Measurements from ENCODE around the gene GSG1. TPM values are rescaled to one million over a fixed set of nuclear protein-coding genes. Genes with fewer than 3 reads are reported as not detected.

GSG1 gene
- total and polyA plus RNA-seq, 2 donors (not counting 3 experiments of a cell fraction or from before 2014, with no cell fraction given), result not detected

DNA sequence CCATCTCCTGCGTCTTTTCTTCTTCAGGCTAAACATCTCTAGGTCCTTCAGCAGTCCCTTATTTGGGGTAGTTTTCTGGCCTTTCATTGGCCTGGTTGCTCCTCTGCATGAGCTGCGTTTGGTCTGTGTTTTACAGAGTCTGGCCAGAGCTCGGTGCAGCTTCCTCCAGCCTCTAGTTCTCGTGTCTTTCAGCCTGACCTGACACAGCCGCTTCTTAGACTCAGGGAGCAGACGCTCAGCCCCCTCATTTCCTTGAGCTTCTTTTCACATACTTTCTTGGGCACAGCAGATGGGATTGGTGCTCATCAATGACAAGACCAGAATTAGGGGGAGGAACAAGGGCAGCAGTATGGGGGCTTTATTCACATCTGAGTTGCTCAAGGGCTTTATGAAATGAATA, 13.6 kb upstream of the GSG1 start:
- Histone ChIP-seq H3K36me3 (ENCODE audit: control insufficient read depth in 2 of 2, extremely low read depth in 1 of 2, insufficient read depth in 2 of 2, low read length in 2 of 2) (no peaks in the 10 kb centered on the region), H3K9me3 (replicated peaks; ENCODE audit: control insufficient read depth, insufficient read depth, low read length) (no peaks in the 10 kb centered on the region), H2AFZ (ENCODE audit: low read depth, low read length) (no peak overlapping the region), H3K4me1 (ENCODE audit: control insufficient read depth, extremely low read depth, insufficient read depth, low read length) (peaks cover 25% of the 10 kb centered on the region), H3K27ac (ENCODE audit: insufficient read depth, low read depth, low read length) (no peak overlapping the region), H4K20me1 (replicated peaks; ENCODE audit: control insufficient read depth, extremely low read depth, insufficient read depth, low read length) (no peaks in the 10 kb centered on the region), H3K4me3 (replicated peaks in 1 of 3; ENCODE audit: insufficient read depth in 1 of 3, low read depth in 1 of 3, low read length in 3 of 3) (no peak overlapping the region), H3K4me2 (ENCODE audit: insufficient read depth, low read length) (no peak overlapping the region), H3K9ac (replicated peaks; ENCODE audit: extremely low read depth, insufficient read depth, low read length) (no peak overlapping the region), H3K79me2 (ENCODE audit: control insufficient read depth, insufficient read depth, low read length) (no peaks in the 10 kb centered on the region), H3K27me3 (ENCODE audit: control insufficient read depth in 2 of 2, insufficient read depth in 2 of 2, low read length in 2 of 2) (no peaks in the 10 kb centered on the region), H3K9me1 (replicated peaks; ENCODE audit: control insufficient read depth, extremely low read depth, insufficient read depth, low read length) (no peaks in the 10 kb centered on the region)
- no TSS peak for BruUV-seq (replicated peaks)
- ChIA-PET CTCF (interaction anchor here (0.6 to 4.4 kb wide), 11 partner anchors 8 to 95 kb away, joined by 3 to 18 read pairs (median 5); partner anchors contain the start of gene EMP1), POLR2A (interaction anchor here (1.4 kb wide), 1 partner anchor 79 kb away, joined by 6 read pairs; the partner anchor contains the start of gene EMP1)
- intact Hi-C loops (cut with micrococcal nuclease), result no loop called here
- no peak for FAIRE-seq
- no peak for TF ChIP-seq POLR2A (IDR thresholded peaks at IDR 0.05; ENCODE audit: low read depth, low read length)
- TF ChIP-seq JUN (IDR thresholded peaks at IDR 0.05; ENCODE audit: borderline replicate concordance, insufficient read depth, insufficient read length, low read depth), result no peak
- TF ChIP-seq MYC (IDR thresholded peaks at IDR 0.05; ENCODE audit: low read depth, low read length), result no peak
- no peak for TF ChIP-seq EZH2 (IDR thresholded peaks at IDR 0.05; ENCODE audit: borderline replicate concordance, low read depth, low read length, severe bottlenecking)
- TF ChIP-seq, protein P1, sequence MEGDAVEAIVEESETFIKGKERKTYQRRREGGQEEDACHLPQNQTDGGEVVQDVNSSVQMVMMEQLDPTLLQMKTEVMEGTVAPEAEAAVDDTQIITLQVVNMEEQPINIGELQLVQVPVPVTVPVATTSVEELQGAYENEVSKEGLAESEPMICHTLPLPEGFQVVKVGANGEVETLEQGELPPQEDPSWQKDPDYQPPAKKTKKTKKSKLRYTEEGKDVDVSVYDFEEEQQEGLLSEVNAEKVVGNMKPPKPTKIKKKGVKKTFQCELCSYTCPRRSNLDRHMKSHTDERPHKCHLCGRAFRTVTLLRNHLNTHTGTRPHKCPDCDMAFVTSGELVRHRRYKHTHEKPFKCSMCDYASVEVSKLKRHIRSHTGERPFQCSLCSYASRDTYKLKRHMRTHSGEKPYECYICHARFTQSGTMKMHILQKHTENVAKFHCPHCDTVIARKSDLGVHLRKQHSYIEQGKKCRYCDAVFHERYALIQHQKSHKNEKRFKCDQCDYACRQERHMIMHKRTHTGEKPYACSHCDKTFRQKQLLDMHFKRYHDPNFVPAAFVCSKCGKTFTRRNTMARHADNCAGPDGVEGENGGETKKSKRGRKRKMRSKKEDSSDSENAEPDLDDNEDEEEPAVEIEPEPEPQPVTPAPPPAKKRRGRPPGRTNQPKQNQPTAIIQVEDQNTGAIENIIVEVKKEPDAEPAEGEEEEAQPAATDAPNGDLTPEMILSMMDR (IDR thresholded peaks at IDR 0.05; ENCODE audit: extremely low read depth in 1 of 2, insufficient read depth in 1 of 2, low read depth in 1 of 2, low read length in 2 of 2), result no peak
- TF ChIP-seq FOS (IDR thresholded peaks at IDR 0.05; ENCODE audit: borderline replicate concordance, insufficient read depth, low read length), result no peak
- no peak for TF ChIP-seq POLR2AphosphoS5 (IDR thresholded peaks at IDR 0.05; ENCODE audit: insufficient read depth, low read depth, low read length)
- TF ChIP-seq GATA2 (IDR thresholded peaks at IDR 0.05; ENCODE audit: insufficient read depth, insufficient read length, low read depth, low read length), result no peak
- no peak for TF ChIP-seq MAX (IDR thresholded peaks at IDR 0.05; ENCODE audit: insufficient read depth, insufficient read length)
- no peak for DNase-seq (ENCODE audit: low read depth, low spot score)
- dilution Hi-C loops (cut with MboI; ENCODE audit: extremely low pct_ligation_motif_present, low sequenced_read_pairs), result no loop called here

All from endothelial cell of umbilical vein (primary cell).